ENCODE measurements around the gene EPHB1.

EPHB1 gene

GRCh38 chr3:135301670-135302069, 506.6 kb downstream of the EPHB1 start:
- DNase-seq, result no peak

GRCh38 chr3:135304378-135304777, 509.3 kb downstream of the EPHB1 start:
- no peak for DNase-seq
